GM10248 (cell line): ENCODE measurements around the gene POLR3C.
"Not testable (repeated sequence)": the region's sequence is repeated elsewhere in the genome, so short reads cannot be mapped to it uniquely, and the experiment has no call there.

ENCODE experiments used
- CTCF ChIA-PET: fragments of 300-600 bp; sonication (Branson Sonifier 250); formaldehyde crosslinking; extraction: SDS; loops from one replicate; lab custom pipeline; 2021; ENCODE audit warnings: antibody characterized with exemption; lab: Yijun Ruan, JAX
- POLR2A ChIA-PET: fragments of 350-650 bp; sonication (Branson Sonifier 250); formaldehyde crosslinking; extraction: SDS; loops from one replicate; lab custom pipeline; 2020; ENCODE audit warnings: antibody characterized with exemption; lab: Yijun Ruan, JAX
- DNase-seq: peaks from one replicate; pipeline ENCODE4 v3.0.0; 2012; ENCODE audit errors: extremely low spot score
- CTCF ChIP-seq: IDR thresholded peaks from 2 replicates; pipeline ENCODE4 v1.5.1; 2012; ENCODE audit warnings: mild to moderate bottlenecking, low read depth; ENCODE audit errors: extremely low read depth, missing control alignments, control extremely low read depth

The POLR3C gene

GRCh38 chr1:145785547-145785946 lies 38.5 kb upstream of the POLR3C start:
- POLR2A ChIA-PET, result no interaction called here
- CTCF ChIA-PET, result interaction anchor here (0.6 to 1.3 kb wide), 6 partner anchors 9 to 65 kb away, joined by 3 to 4 read pairs (median 3); no protein-coding TSS in a partner anchor

GRCh38 chr1:145786271-145786670 lies 37.7 kb upstream of the POLR3C start:
- DNase-seq, result no peak
- ChIA-PET POLR2A (no interaction called here), CTCF (interaction anchor here (1.1 to 1.3 kb wide), 4 partner anchors 8 to 39 kb away, joined by 3 read pairs; no protein-coding TSS in a partner anchor)
- no peak for TF ChIP-seq CTCF

More at GRCh38 chr1:145785547-145785946, 38.5 kb upstream of the POLR3C start:
- DNase-seq, result peak; percentile 17
- TF ChIP-seq CTCF, result no peak

- no peak for DNase-seq
- POLR2A ChIA-PET, result no interaction called here
- TF ChIP-seq CTCF, result no peak
- CTCF ChIA-PET, result interaction anchor here (1.0 kb wide), 1 partner anchor 16 kb away, joined by 3 read pairs; no protein-coding TSS in a partner anchor
These were observed 35.4 kb upstream of the POLR3C start for GRCh38 chr1:145788580-145788979.

- CTCF ChIA-PET, result interaction anchor here (1.6 kb wide), 1 partner anchor 10 kb away, joined by 3 read pairs; no protein-coding TSS in a partner anchor
- POLR2A ChIA-PET, result not testable (repeated sequence)
These were observed 32.1 kb upstream of the POLR3C start for GRCh38 chr1:145791860-145792259.

GRCh38 chr1:145792484-145792883 lies 31.5 kb upstream of the POLR3C start:
- DNase-seq, result peak; percentile 20
- ChIA-PET POLR2A (no interaction called here), CTCF (interaction anchor here (1.6 kb wide), 2 partner anchors 11 to 13 kb away, joined by 3 to 4 read pairs; no protein-coding TSS in a partner anchor)
- no peak for TF ChIP-seq CTCF

More at GRCh38 chr1:145791860-145792259, 32.1 kb upstream of the POLR3C start:
- not testable (repeated sequence) for DNase-seq

GRCh38 chr1:145795257-145795881 lies 28.6 kb upstream of the POLR3C start:
- ChIA-PET CTCF (interaction anchor here (1.0 to 1.4 kb wide), 7 partner anchors 9 to 50 kb away, joined by 3 to 5 read pairs (median 4); partner anchors contain the start of gene NUDT17), POLR2A (no interaction called here)
- DNase-seq, result no peak
- TF ChIP-seq CTCF, result no peak

GRCh38 chr1:145796753-145797152 lies 27.2 kb upstream of the POLR3C start:
- no peak for TF ChIP-seq CTCF
- ChIA-PET POLR2A (no interaction called here), CTCF (interaction anchor here (0.8 to 1.1 kb wide), 3 partner anchors 9 to 11 kb away, joined by 3 to 4 read pairs (median 4); no protein-coding TSS in a partner anchor)

More at GRCh38 chr1:145796753-145797152, 27.2 kb upstream of the POLR3C start:
- no peak for DNase-seq
